Measurements from ENCODE around the gene MTHFD1L. TPM values are rescaled to one million over a fixed set of nuclear protein-coding genes. Genes with fewer than 3 reads are reported as not detected.
"Not testable (repeated sequence)": the region's sequence is repeated elsewhere in the genome, so short reads cannot be mapped to it uniquely, and the experiment has no call there.

Gene MTHFD1L
- polyA plus RNA-seq, 4 donors: 17.0 to 18.1 (median 17.4) TPM

DNA sequence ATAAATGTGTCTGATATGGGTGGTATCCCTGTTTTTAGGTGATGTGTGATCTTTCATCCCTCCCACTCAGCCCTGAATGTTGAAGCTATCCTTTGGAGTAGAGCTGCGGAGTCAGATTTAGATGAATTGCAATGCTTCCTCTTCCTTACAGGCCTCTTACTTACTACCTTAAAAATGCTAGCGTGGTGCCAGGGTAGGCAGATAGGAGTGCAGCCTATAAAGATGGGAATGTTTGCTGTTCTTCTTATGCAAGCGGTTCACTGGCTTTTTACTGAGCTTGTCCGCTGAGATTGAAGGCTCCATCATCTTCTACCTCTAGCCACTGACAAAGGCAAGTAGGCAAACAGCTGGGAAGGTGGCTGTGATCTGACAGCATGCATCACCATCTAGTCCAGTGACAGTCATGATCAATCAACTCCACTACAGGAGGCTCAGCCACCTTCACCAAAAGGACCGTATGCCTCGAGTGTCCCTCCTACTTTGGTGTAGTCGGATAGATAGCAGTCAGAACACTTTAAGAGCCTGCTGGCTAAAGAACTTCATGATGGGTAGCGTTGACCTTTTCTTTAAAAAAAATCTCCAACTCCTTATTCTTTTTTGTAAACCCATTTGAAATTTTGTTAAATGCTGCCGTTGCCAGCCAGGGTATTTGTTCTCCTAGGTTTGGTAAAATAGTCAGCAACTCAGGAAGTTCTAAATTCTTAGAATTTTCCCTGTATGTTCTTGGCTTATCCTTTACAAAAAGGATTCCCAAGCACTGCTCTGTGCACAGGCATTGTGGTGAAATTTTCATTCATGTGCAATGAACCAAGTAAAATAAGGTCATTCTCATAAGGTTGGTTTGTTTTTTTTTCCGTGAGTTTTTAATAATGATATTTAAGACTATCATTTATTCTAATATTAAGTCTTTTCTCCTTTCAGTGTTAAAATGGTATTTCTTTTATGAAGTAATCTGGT is 169.6 kb downstream of the MTHFD1L start:
- DNase-seq (ENCODE audit: low read depth in 4 of 4, low spot score in 2 of 4): no peak

DNA sequence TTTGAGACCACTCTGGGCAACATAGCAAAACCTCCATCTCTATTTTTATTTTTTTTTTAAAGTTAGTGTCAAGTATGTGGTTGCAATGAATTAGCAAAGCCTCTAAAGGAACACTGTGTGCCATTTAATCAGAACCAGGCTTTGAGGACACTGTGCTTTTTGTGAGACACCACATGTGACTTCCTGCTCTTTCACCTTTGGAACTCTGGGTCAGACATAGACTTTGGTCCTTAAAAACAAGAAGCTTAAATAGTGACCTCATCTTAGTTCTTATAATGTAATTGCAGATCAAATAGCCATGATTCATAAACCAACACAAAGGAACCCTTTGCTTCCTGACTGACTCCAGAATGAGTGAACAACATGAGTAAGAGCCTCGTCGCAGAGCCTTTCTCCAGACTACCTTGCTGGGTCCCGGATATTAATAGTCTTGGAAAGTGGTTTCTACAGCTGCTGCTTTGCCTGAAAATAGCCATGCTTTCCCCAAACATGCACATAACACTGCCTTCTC is 170.8 kb downstream of the MTHFD1L start:
- DNase-seq (ENCODE audit: low read depth in 4 of 4, low spot score in 2 of 4): not testable (repeated sequence)

DNA sequence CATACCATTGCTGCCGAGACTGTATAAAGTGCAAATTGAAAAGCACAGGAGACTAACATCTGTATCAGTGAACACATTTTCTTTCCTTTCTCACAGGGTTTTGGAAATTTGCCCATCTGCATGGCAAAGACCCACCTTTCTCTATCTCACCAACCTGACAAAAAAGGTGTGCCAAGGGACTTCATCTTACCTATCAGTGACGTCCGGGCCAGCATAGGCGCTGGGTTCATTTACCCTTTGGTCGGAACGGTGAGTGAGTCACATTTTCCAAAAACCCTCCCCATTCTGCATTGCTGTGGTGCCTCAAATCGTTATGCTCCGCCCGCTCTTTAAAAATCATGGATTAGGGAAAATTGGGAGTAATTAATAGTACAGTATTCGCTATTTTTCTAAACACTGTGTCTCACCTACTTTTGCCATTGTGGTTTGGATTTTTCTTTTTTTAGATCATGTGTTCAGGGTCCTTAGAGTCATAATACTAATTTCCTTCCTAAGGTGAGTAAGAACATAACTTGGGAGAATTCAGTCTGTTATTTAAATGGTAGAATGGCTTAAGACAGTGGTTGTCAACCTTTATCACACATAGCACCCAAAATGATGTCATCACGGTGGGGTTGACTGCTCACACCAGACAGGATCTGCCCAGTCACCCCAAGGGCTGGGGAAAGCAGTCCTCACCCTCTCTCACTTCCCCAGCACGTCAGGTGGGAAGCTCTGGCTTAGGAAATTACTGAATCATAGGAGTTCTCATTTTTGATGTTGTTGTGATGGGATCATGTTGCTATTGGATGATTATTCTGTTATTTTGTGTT is 171.6 kb downstream of the MTHFD1L start:
- no peak for DNase-seq (ENCODE audit: low read depth in 4 of 4, low spot score in 2 of 4)

DNA sequence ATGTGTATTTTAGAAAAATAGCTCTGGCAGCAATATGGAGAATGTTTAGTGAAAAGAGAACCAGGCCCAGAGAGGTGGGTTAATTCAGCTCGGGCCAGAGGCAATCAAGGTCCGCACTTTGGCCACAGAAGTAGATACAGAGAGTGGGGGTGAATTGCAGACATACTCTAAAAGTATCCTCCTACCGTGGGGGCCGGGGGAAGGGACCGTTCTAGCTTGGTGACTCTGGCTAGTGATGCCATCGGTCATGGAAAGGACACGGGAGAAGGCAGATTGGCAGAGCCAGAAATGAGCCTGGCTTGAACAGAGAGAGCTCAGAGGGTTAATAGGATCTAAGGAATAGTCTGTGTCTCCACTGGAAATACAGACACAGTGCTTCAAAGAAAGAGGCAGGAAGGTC is 173.1 kb downstream of the MTHFD1L start:
- DNase-seq (ENCODE audit: low read depth in 4 of 4, low spot score in 2 of 4): no peak

DNA sequence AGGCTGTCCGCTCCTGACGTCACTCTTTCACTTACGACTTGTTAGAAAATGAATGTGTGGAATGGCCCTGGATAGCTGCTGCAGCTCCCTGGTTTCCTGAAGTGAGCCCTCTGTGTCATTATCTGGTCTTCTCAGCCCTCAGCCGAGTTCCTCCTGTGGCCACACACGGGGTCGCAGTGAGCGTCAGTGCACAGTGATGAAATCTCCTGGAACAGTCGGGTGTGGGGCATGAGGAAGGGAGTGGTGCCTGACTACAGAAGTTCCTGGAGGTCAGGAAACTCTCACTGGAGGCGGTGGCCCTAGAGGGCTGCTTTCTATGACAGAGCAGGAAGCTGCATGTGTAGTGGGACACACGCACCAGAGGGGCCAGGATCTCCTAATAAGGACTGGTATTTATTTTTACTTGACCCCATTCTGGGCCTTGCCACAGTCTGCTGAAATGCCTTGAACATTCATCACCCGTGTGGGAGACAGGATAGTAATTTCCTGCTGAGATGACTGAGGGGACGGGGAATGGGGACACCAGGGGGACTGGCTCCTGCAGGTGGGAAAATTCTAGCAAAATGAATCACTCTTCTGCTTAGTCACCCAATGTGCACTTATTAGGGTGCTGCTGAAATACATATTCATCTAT is 175.5 kb downstream of the MTHFD1L start:
- DNase-seq (ENCODE audit: low read depth in 4 of 4, low spot score in 2 of 4): not testable (repeated sequence)

DNA sequence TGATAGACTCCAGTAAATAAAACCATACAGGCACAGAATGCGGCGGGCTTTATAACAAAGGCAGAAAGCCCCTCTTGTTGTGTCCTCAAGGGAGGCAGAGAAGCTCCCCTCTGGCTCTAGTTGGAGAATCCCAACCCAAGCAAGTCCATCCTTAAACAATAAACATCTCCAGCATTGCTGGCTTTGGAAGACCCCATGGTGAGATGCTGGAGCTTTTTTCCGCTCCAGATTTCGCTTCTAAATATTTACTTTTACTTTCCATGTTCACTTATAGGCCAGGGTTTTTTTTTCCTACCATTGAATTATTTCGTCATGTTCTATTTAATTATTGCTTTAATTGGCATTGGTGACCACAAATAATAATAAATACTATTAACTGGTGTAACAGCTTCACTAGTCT is 176.2 kb downstream of the MTHFD1L start:
- DNase-seq (ENCODE audit: low read depth in 4 of 4, low spot score in 2 of 4): no peak

DNA sequence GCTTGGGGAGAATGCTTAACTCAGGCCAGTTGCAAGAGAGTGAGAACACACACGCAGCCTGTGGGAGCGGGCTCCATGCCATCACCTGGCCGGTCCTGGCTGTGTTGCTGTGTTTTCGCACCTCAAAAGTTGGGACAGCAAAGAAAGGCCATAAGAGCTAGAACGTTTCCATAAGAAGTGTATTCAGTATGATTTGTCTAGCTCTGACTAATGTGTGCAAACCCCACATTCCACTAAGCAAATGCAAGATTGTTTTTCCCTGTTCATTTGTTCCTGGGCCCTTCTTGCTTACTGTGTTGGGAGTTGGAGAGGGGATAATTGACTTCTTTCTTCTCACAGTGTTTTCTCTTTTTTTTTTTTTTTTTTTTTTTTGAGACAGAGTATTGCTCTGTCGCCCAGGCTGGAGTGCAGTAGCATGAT is 177.4 kb downstream of the MTHFD1L start:
- not testable (repeated sequence) for DNase-seq (ENCODE audit: low read depth in 4 of 4, low spot score in 2 of 4)

DNA sequence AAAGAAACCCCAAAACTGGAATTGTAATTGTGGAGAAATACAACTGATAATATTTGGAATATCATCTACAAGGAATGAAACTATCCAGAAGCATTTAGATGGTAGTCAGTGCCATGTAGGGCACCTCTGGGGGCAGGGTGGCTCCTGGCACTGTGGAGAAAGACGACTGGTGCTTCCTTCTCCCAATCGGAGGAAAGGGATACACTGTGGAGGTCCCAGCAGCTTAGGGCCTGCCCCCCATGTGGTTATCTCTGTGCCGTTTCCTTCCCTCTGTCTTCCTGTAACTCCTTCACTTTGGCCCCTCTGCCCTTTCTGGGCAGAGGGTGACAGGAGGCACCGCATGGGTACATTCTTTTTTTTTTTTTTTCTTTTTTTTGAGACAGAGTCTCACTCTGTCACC is 178.4 kb downstream of the MTHFD1L start:
- no peak for DNase-seq (ENCODE audit: low read depth in 4 of 4, low spot score in 2 of 4)

DNA sequence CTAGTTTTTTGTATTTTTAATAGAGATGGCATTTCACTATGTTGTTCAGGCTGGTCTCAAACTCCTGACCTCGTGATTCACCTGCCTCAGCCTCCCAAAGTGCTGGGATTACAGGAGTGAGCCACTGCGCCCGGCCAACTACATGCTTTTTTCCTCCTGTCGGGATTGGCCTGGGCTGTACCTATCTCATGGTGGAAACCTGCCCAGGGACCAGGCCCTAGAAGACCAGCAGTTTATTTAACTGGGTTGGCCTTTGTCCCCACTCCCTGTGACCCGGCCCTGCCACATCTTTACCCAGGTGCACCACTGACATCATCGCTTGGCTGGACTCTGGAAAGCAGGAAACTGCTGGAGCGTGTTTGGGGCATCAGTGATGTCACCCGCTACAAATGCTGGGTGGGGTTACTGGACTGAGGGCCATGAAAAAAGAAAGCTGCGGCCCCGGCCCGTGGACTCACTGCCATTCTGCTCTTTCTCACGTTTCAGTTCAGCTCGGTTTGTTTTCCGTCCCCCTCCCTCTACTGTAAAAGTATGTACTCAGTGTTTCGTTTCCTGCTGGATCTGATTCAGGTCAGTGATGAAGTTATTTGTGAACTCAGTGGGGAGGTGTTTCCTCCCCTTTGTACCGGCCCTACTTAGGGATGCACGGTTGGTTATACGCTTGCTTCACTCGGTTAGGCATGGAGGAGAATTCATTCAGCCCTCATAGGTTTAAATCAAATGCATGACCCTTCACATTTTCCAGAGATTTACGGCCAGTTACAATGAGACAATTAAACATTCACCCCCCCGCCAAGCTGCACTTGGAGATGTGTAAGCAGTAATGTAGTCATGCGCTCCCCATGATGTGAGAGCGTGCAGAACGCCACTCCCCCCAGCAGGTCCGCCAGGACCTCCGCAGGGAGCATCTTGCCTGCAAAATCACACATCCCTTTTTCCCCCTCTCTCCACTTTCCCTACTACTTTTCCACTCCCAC is 179.3 kb downstream of the MTHFD1L start:
- peak in 3 of 4 donors; percentile 79 to 89 (median 87) for DNase-seq (ENCODE audit: low read depth in 4 of 4, low spot score in 2 of 4)

DNA sequence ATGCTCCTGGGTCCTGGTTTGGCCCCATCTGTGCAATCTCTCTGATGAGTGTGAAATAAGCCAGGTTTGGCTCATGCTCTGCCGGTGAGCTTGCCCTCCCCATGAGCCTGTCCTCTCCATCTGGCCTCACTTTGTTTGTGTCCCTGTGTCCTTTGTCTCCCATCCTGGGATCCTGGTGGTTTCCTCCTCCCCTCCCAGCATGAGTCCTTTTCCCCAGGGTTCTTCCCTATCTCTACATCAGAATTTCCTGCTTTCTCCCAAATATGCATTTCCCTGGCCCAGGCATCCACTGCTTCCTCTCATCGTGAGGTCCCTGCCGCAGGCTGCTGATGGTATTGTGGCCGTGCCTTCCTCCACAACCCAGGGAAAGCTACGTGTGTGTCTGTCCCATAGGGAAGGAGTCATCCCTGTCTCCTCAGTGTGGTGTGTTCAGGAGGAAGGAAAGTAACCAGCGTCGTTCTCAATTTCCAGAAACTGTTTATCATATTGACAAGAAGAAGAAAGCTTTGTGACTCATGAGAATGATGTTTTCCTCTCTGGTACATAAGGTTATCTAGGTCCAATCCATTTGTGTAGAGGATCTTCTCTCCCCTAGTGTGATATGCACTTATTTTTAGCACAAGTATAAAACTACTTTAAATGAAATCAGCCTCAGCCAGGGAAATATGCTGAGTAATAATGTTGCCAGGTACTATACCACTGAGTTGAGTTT is 180.2 kb downstream of the MTHFD1L start:
- not testable (repeated sequence) for DNase-seq (ENCODE audit: low read depth in 4 of 4, low spot score in 2 of 4)

DNA sequence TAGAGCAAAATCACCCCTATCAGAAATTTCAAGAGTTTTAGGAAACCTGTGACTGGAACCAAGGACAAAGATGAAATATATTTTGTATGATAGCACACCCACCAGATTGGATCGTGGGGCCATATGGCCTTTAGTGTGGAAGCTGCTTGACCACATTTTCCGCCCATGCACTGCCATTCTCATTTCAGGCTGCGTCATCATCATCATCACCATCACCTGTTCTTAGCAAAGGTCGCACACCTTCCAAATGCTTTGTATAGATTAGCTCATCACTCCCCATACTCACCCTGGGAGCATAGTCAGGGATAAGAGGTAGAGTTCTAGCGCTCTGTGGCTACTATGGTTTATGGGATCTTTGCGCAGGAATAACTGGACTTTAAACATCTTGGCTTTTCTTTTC is 185.7 kb downstream of the MTHFD1L start:
- no peak for DNase-seq (ENCODE audit: low read depth in 4 of 4, low spot score in 2 of 4)

DNA sequence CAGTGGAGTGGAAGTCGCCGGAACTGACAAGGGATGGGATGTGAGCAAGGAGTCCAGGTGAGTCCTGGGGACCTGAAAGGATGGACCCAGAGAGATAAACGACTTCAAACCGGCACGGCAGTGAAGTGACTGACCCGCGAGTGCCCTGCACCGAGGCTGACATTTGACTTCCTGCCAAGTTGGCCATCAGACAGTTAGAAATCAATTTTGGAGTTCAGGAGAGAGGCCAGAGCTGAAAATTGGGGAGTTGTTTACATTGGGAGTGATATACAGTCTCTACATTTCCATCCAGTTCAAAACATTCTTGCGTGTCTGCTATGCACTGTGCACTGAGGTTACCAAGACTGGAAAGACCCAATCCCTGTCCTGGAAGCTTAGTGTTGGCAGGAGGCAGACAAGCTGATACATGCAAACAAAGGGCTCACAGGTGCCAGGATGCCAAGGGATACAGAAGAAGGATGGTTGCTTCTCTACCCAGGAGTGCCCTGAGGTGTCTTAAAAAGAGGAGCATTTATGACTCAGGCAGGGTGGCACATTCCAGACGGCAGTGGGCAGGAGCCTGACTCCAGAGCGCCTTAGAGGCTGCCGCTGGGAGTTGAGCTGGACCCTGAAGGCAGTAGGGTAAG is 186.6 kb downstream of the MTHFD1L start:
- no peak for DNase-seq (ENCODE audit: low read depth in 4 of 4, low spot score in 2 of 4)

DNA sequence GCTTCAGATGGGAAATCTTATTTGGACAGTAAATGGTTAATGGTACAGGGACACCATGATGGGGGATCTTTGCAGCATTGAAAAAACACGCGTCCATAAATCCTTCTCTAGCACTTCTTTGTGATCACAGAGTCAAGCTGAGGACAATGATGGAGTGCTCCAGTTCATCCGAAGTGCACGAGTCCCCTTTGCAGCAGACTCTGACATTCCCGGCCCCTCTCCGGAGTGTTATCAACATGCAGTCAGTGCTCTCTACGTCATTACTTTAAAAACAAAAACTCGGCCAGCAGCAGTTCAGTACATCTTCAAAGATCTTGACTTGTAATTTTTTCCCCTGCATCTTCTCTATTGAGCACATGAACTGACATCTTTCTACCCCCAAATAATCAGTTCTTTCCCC is 188.8 kb downstream of the MTHFD1L start:
- no peak for DNase-seq (ENCODE audit: low read depth in 4 of 4, low spot score in 2 of 4)

DNA sequence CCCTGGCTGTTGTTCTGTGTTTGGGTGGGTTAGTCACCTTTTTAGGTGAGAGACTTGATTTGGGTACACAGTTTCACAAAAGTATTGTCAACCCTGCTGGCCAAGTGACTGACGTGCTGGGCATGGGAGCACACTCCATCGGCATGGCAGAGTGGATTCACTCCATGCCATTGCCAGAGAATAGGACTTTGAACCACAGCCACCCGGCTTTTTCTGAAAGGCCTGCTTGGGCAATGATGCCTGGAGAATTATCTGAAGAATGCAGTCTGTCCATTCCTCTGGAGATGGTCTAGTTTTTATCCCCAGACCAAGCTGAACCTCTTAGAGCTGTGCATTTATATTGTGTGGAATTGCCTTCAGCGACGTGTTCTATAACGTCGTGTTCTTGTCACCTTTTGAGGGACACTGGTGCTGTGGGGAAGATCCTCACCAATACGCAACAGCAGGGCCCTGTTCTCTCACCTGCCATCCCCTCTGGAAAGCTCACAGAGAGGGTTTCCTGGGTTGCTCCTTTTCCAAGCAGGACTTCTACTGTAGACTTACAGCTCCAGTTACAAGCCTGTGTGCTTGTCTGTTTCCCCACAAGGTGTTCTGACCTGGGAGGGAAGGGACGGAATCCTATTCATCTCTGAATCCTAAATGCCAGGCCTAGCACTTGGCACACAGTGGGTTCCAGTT is 190.9 kb downstream of the MTHFD1L start:
- DNase-seq (ENCODE audit: low read depth in 4 of 4, low spot score in 2 of 4): no peak

DNA sequence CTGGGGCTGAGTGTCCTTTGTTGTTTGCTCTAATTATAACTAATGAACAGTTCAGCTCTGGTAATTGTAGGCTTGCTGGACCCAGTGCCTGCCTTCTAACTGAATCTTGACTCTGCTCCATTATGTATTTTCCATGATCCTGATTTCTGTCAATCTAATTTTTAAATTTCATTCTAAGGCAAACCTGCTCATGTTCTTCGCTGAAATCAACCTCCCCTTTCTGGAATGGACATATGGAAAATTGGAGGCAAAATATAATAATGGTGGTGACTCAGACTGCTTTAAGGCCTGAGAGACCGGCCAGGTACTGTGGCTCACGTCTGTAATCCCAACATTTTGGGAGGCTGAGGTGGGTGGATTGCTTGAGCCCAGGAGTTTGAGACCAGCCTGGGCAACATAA is 191.6 kb downstream of the MTHFD1L start:
- DNase-seq (ENCODE audit: low read depth in 4 of 4, low spot score in 2 of 4): no peak

DNA sequence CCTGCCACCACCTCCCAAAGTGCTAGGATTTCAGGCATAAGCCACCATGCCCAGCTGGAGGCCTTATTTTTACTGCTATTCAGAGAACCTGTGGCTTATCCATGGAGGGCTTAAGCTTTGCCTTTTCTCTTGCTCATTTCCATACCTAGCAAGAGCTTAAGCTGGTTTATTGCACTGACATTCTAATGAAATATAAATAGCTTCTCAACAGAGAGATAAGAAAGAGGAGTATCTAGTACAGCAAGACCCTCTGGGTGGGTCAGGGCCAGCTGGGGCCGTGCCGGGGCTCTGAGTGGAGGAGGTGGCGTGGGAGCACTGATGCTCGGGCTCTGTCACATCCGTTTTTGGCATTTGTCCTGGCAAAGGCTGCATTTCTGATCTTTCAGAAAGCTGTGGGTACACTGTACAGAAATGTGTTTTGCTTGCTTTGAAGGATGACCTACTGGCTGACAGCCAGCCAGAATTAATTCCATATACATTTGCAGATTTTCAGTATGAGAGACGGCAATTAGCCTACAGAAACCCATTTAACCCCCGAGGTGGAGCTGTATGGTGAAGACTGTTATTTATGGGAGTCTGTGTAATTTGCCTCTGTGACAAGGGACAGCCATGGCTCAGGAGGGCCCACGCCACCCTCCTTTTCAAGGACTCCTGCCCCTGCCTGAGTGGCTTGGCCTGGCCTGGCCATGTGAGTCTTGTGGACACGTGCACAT is 192.7 kb downstream of the MTHFD1L start:
- no peak for DNase-seq (ENCODE audit: low read depth in 4 of 4, low spot score in 2 of 4)

DNA sequence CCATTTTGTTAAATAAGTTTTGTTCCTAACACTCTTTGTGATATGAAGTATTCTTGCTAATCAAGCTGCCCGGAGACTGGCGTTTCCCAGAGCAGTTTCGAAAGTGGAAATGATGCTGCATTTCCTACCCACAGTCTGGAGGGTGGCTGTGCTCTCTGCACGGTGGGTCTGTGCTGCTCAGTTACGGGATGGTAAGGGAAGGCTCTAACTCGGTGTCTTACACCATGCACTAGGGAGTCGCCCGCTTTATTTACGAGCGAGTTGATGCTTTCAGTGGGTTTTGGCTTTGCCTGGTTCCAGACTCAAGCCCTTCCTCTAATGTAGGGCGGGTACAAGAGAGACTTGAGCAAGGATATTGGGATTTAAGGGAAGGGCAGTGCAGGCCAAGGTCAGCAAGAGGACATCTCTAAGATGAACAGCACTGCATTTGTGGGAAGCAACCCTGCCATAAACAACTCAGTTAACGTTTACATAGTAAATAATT is 194.2 kb downstream of the MTHFD1L start:
- no peak for DNase-seq (ENCODE audit: low read depth in 4 of 4, low spot score in 2 of 4)

Measured in left renal cortex interstitium (tissue), 4 donors.